ENCODE data around the gene THSD4. TPM values are rescaled to one million over a fixed set of nuclear protein-coding genes. Genes with fewer than 3 reads are reported as not detected.

THSD4 gene
- total and polyA plus RNA-seq, 4 donors, result 6.0 to 42.4 (median 18.5) TPM

DNA sequence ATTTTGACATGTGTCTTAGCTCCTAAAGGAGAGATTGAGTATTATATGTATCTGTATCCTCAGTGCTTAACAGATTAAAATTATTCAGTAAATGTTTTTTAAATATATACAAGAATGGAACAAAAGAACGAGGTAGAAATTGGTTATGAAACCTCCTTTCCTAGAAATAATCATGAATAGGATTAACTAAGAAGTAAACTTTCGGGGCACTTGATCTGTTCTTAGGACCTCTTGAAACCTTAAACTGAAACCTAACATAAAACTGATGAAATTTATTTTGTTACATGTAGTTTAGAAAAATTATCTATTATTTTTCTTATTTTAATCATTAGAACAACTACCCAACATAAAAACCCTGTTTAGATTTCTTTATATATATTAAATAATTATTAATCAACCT is 311.5 kb downstream of the THSD4 start:
- Histone ChIP-seq H3K9ac (ENCODE audit: insufficient read depth in 1 of 2, low read length in 2 of 2) (no peak overlapping the region), H3K27ac (ENCODE audit: low read depth in 1 of 2, low read length in 1 of 2) (no peak overlapping the region), H3K4me1 (ENCODE audit: control insufficient read depth in 5 of 5, insufficient read depth in 5 of 5, low read length in 5 of 5) (peaks cover 0 to 11% (median 0%) of the 10 kb centered on the region in 5 donors), H3K4me3 (no peak overlapping the region), H3K9me3 (ENCODE audit: control insufficient read depth in 4 of 4, insufficient read depth in 3 of 4, low read length in 3 of 4) (no peaks in the 10 kb centered on the region), H3K27me3 (ENCODE audit: control insufficient read depth in 3 of 3, insufficient read depth in 3 of 3, low read length in 2 of 3) (no peaks in the 10 kb centered on the region), H3K36me3 (ENCODE audit: control insufficient read depth in 4 of 4, insufficient read depth in 4 of 4, low read length in 4 of 4) (peaks cover 0 to 2% (median 0%) of the 10 kb centered on the region in 4 donors)
- 58 to 81% methylated on average over 2 of the region's 2 CpGs for WGBS, 2 donors
- DNase-seq (no peak), ATAC-seq (ENCODE audit: insufficient read depth, low FRiP score) (no peak)
- TF ChIP-seq, protein P1, sequence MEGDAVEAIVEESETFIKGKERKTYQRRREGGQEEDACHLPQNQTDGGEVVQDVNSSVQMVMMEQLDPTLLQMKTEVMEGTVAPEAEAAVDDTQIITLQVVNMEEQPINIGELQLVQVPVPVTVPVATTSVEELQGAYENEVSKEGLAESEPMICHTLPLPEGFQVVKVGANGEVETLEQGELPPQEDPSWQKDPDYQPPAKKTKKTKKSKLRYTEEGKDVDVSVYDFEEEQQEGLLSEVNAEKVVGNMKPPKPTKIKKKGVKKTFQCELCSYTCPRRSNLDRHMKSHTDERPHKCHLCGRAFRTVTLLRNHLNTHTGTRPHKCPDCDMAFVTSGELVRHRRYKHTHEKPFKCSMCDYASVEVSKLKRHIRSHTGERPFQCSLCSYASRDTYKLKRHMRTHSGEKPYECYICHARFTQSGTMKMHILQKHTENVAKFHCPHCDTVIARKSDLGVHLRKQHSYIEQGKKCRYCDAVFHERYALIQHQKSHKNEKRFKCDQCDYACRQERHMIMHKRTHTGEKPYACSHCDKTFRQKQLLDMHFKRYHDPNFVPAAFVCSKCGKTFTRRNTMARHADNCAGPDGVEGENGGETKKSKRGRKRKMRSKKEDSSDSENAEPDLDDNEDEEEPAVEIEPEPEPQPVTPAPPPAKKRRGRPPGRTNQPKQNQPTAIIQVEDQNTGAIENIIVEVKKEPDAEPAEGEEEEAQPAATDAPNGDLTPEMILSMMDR (IDR thresholded peaks at IDR 0.05; ENCODE audit: control extremely low read depth, extremely low read depth), result no peak

DNA sequence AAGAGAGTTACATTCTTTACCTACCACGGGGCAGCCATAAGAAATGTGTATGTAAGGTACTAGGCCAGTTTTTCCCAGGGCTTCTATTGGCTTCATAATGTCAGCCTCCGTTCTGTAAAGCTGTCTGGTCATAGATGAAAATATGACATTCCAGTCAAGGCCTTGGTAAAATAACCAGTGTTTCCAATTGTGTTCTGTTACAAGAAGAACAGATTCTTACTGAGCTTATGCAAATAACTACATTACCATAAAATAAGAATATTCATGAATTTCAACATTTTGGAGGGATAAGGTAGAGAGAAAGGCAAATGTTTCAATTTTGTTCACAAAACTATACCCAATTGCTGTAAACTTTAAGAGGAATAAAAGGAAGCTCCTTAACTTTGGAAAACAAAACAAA is 315.5 kb downstream of the THSD4 start:
- no peak for DNase-seq
- H3K9ac ChIP-seq (ENCODE audit: insufficient read depth in 1 of 2, low read length in 2 of 2), result no peak overlapping the region
- no peaks in the 10 kb centered on the region for H3K9me3 ChIP-seq (ENCODE audit: control insufficient read depth in 4 of 4, insufficient read depth in 3 of 4, low read length in 3 of 4)
- no peak overlapping the region for H3K4me3 ChIP-seq
- H3K27ac ChIP-seq (ENCODE audit: low read depth in 1 of 2, low read length in 1 of 2), result no peak overlapping the region
- TF ChIP-seq, protein P1 (IDR thresholded peaks at IDR 0.05; ENCODE audit: control extremely low read depth, extremely low read depth), result no peak
- no peaks in the 10 kb centered on the region for H3K27me3 ChIP-seq (ENCODE audit: control insufficient read depth in 3 of 3, insufficient read depth in 3 of 3, low read length in 2 of 3)
- WGBS, 2 donors, result 91 to 97% methylated on average over 2 of the region's 2 CpGs
- peaks cover 0 to 7% (median 0%) of the 10 kb centered on the region in 5 donors for H3K4me1 ChIP-seq (ENCODE audit: control insufficient read depth in 5 of 5, insufficient read depth in 5 of 5, low read length in 5 of 5)
- H3K36me3 ChIP-seq (ENCODE audit: control insufficient read depth in 4 of 4, insufficient read depth in 4 of 4, low read length in 4 of 4), result no peaks in the 10 kb centered on the region
- no peak for ATAC-seq (ENCODE audit: insufficient read depth, low FRiP score)

DNA sequence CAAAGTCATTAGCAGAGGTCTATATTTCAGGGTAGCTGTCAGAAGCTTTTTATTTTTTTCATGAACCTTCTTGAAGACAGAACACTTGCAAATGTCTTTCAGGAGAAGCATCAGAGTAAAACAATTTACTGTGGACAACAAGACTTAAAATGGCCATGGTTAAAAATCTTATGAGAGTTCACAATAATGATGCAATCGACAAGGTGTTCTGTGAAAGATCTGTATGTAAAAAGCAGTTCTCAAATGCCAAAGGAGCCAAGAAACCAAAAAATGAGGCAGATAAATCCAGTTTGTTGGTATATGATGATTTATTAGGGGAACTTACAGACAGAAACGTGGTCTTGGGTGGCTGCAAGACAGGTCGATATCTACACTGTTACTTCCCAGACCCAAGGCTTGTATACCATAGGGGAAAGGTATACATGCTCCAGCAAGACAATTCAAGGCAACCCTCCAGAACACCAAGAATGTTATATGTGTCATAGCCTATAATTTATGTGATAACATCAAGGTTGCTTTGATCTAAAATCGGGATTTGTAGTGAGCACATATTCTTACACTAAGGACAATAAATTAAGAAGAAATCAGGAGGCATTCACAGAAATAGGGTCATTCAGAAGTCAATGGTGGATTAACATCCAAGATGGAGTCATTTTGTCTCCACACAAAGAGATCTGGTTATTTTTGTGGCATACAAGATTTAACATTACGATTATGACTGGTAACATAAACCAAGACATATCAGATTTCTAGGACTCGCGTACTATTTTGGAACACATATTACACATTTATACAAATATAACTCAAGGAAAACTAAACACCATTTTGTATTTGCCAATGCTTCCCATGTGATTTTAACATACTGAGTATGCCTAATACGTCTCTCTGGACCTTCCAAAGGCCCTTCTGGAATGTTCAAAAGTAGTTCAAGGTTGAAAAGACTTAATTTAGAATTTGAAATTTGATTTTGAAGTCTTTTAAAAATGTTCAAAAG is 316.4 kb downstream of the THSD4 start:
- no peak overlapping the region for H3K27ac ChIP-seq (ENCODE audit: low read depth in 1 of 2, low read length in 1 of 2)
- no peaks in the 10 kb centered on the region for H3K9me3 ChIP-seq (ENCODE audit: control insufficient read depth in 4 of 4, insufficient read depth in 3 of 4, low read length in 3 of 4)
- no peak overlapping the region for H3K9ac ChIP-seq (ENCODE audit: insufficient read depth in 1 of 2, low read length in 2 of 2)
- peaks cover 0 to 1% (median 0%) of the 10 kb centered on the region in 5 donors for H3K4me1 ChIP-seq (ENCODE audit: control insufficient read depth in 5 of 5, insufficient read depth in 5 of 5, low read length in 5 of 5)
- H3K36me3 ChIP-seq (ENCODE audit: control insufficient read depth in 4 of 4, insufficient read depth in 4 of 4, low read length in 4 of 4), result no peaks in the 10 kb centered on the region
- DNase-seq (no peak), ATAC-seq (ENCODE audit: insufficient read depth, low FRiP score) (no peak)
- H3K27me3 ChIP-seq (ENCODE audit: control insufficient read depth in 3 of 3, insufficient read depth in 3 of 3, low read length in 2 of 3), result no peaks in the 10 kb centered on the region
- H3K4me3 ChIP-seq, result no peak overlapping the region
- TF ChIP-seq, protein P1 (IDR thresholded peaks at IDR 0.05; ENCODE audit: control extremely low read depth, extremely low read depth), result no peak
- 90 to 92% methylated on average over 8 of the region's 8 CpGs for WGBS, 2 donors

Data from lung (tissue), 12 donors.